IPS-20b (cell line): ENCODE data around the gene DLX5.

Experiments
- H3K27ac ChIP-seq: one replicate; pipeline ENCODE4 v1.5.1; 2013; ENCODE audit warnings: low read length
- H3K27me3 ChIP-seq: 2 replicates; pipeline ENCODE4 v1.6.1; 2013; ENCODE audit warnings: mild to moderate bottlenecking, low read length, inconsistent platforms; ENCODE audit not compliant: insufficient read depth
- H3K36me3 ChIP-seq: 2 replicates; pipeline ENCODE4 v1.6.1; 2013; ENCODE audit warnings: low read depth, mild to moderate bottlenecking, inconsistent platforms, low read length, moderate library complexity; ENCODE audit not compliant: insufficient read depth
- H3K4me1 ChIP-seq: 2 replicates; pipeline ENCODE4 v1.6.1; 2013; ENCODE audit warnings: mild to moderate bottlenecking, control low read depth, inconsistent platforms, low read length, moderate library complexity; ENCODE audit not compliant: insufficient read depth
- H3K4me3 ChIP-seq: 2 replicates; pipeline ENCODE4 v1.5.1; 2013; ENCODE audit warnings: mild to moderate bottlenecking, low read length, inconsistent platforms
- H3K9ac ChIP-seq: 2 replicates; pipeline ENCODE4 v1.6.1; 2013; ENCODE audit warnings: low read depth, mild to moderate bottlenecking, inconsistent platforms, low read length, moderate library complexity
- H3K9me3 ChIP-seq: 2 replicates; pipeline ENCODE4 v1.6.1; 2013; ENCODE audit warnings: mild to moderate bottlenecking, low read depth, low read length, inconsistent platforms; ENCODE audit not compliant: insufficient read depth

DLX5 gene

DNA sequence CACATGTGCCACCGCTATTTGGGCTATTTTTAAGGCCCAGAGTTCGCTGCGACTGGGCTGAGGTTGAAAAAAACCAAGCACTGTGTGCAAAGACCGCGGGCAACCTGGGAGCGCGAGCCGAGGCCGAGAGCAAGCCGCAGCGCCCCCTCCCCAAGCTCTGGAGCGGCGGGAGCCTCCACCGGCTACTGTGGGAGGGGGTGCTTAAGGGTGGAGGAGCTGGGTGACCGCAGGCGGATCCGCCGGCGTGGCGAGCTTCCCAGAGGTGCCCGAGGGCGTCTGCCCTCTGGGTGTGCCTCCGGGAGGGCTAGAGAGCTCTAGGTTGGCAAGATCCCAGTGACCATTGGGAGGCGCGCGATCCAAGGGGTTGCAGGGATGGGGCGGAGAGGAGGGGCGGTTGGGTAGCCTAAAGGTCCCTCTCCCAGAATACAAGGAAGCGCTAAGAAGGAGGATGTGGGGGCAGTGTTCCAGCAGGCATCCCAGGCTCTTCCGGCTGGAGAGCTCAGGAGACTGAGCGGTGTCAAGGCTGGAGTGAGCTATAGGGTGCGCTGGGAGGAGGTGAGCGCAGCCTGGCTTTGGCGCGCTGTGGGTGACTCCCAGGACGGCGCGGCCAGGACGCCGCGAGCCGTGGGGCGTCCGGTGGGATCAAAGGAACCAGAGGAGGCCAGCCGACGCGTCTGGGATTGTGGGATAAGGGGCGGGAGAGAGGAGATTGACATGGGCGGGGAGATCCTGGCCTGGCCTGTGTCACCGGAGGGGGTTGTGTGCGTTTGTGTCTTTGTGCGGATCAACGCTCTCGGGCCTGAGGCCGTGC is 8.0 kb downstream of the DLX5 start:
- H3K27ac ChIP-seq, result no peak overlapping the region
- peaks cover 5% of the 10 kb centered on the region; the same call in 1 of the 2 replicates for H3K4me1 ChIP-seq
- H3K9me3 ChIP-seq, result peaks cover 5% of the 10 kb centered on the region; the same call in 1 of the 2 replicates
- no peaks in the 10 kb centered on the region for H3K36me3 ChIP-seq
- H3K9ac ChIP-seq, result no peak overlapping the region
- H3K4me3 ChIP-seq, result peak overlapping the region; percentile 43
- peaks cover 100% of the 10 kb centered on the region for H3K27me3 ChIP-seq

DNA sequence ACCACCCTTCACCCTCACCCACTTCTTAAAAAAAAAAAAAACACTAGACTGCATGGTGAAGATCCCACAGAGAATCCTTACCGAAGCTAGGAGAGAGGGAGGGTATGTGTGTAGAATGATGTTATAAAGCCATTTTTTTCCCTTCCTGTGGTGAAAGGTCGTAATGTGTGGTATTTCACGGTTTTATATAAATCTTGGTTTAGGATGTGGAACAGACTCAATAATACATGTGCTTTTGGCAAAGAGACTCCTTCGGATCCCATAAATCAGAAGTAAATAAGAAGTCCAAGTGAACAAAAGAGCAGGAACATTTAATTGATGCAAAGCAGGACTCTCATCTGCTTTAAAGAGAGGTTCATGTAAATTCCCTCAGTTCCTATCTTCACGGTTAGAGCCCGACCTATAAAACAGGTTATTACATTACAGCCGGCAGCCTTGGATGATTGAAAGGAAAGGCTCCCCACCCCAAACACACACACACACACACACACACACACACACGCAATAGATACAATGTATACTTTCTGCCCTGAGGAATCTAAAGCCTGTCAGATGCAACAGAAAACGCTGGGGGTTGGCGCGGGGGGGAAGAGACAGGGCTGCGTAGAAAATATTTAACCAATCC is 8.8 kb downstream of the DLX5 start:
- peaks cover 3% of the 10 kb centered on the region; the same call in 1 of the 2 replicates for H3K4me1 ChIP-seq
- H3K36me3 ChIP-seq, result no peaks in the 10 kb centered on the region
- peaks cover 100% of the 10 kb centered on the region for H3K27me3 ChIP-seq
- peaks cover 5% of the 10 kb centered on the region; the same call in 1 of the 2 replicates for H3K9me3 ChIP-seq
- no peak overlapping the region for H3K9ac ChIP-seq
- H3K4me3 ChIP-seq, result no peak overlapping the region
- H3K27ac ChIP-seq, result no peak overlapping the region

DNA sequence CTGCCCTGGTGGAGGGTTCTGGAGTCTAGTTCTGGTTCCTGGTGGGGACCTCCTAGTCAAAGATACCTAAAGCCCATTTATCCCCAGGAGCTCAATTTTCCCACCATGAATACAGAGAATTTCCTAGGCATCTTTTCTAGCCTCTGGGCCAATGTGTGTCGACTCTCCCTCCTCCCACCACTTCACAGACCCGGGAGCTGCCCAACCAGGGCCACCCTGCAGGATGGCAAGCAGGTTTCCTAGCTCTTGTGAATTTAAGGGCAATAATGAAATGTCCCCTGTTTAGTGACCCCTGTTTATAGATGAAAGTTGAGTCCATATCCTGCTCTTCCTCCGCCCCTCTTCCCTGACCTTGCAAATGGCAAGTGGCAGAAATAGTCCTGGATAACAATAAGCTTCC is 9.4 kb downstream of the DLX5 start:
- Histone ChIP-seq H3K36me3 (no peaks in the 10 kb centered on the region), H3K27ac (no peak overlapping the region), H3K27me3 (peaks cover 100% of the 10 kb centered on the region), H3K4me3 (no peak overlapping the region), H3K9ac (no peak overlapping the region), H3K9me3 (peaks cover 5% of the 10 kb centered on the region; the same call in 1 of the 2 replicates), H3K4me1 (no peaks in the 10 kb centered on the region)

DNA sequence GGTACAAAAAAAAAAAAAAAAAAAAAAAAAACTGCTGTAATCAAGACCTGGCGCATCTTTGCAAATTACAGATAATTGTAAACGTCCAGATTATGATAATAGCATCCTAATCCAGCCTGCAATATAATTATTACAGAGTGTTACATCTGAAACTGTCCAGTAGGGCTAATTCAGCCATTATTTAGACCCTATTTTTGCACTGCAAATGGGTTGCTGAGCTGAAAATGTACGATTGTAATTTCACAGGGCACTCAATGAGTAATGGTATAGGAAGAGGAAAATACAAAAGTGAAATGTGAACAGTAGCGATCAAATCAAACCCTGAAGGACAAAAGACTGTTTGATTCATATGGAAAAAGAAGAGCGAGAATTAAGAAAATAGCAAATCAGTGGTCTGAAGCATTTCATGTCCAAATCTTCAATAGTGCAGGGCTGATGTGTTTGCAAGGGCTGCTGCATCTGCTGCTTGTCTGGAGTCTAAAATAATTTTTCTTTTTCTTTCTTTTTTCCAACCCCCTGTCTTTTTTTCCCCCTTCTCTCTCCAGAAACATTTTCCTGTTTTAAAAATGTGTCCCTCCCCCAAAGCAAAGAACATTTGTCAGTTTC is 10.4 kb downstream of the DLX5 start:
- Histone ChIP-seq H3K36me3 (no peaks in the 10 kb centered on the region), H3K4me3 (no peak overlapping the region), H3K4me1 (no peaks in the 10 kb centered on the region), H3K9me3 (peaks cover 5% of the 10 kb centered on the region; the same call in 1 of the 2 replicates), H3K27ac (no peak overlapping the region), H3K27me3 (peaks cover 100% of the 10 kb centered on the region), H3K9ac (no peak overlapping the region)

DNA sequence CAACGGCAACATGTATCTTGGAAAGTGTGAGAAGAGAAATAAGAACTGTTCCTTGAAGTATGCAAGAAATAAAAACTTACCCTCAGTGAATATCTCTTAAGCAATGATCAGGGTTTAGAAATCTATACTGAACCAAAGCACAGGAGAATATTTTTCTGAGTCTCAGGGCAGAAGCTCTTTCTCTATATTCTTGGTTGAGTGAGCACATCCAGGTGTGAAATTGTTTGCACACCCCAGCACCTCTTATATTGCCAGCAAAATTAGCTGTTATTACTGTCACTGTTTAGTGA is 10.8 kb downstream of the DLX5 start:
- Histone ChIP-seq H3K4me3 (no peak overlapping the region), H3K4me1 (no peaks in the 10 kb centered on the region), H3K9ac (no peak overlapping the region), H3K36me3 (no peaks in the 10 kb centered on the region), H3K9me3 (peaks cover 5% of the 10 kb centered on the region; the same call in 1 of the 2 replicates), H3K27me3 (peaks cover 100% of the 10 kb centered on the region), H3K27ac (no peak overlapping the region)

DNA sequence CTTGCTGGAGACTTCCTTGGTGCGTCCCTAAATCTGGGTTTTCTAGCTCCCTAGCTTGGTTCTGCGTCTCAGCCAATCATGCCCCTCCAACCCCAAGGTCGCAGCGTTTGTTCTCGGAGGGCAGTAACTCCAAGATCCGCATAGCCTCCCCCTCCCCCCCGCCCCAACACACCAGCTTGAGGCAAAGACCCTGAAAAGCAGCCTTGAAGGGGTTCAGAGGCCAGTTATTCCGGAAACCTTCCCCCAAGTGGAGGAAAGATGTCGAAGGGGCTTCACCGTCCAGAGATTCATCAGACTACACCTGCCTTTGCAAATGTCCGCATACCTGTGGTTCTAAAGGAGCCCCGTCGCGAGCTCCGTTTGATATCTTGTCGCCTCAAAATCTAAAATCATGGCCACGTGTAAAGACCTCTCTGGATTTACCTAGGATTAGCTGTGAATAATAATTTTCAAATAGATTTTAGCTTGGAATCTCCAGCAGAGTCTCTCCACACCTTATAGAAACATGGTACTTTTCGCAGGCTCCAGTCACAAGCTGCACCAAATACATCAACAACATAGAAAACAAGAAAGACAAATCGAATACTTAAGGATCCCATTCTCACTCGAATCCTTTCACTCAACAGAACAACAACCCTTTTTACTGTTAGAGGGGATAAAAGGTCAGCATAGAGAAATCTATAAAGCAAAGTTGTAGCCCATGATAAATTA is 11.3 kb downstream of the DLX5 start:
- Histone ChIP-seq H3K27me3 (peaks cover 100% of the 10 kb centered on the region), H3K4me1 (no peaks in the 10 kb centered on the region)

DNA sequence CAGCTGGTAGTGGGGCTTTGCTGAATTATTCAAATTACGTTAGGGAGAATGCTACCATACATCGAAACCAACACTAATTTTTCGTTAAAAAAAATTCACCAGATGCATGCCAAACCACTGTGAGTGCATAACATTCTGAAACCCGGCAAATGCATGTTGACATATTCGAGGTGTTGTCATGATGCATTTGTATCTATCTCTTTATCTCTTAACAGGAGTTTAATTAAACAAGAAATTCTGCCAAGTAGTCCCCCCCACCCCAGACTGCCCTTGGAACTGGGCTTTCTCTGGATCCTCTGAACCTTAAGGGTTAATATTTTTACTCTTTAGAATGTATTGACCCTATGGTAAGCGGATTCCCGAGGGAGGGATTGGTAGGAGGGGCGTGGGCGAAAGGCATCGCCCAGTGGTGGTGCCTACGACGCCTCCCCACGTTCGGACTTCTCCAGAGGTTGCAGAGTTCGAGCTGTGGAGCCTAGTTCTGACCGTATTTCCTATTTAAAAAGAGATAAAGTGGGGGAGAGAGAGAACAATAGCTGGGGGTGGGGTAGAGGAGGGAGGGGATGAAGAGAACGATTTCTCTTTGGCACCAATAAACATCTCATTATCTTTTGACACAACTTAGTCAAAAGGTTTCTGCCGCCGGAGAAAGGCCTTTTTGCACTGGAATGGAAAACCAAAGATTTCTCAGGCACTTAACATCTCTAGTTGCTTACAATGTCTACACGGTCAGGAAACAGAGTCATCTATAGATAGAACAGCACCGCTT is 12.1 kb downstream of the DLX5 start:
- Histone ChIP-seq H3K4me3 (no peak overlapping the region; the same call in 1 of the 2 replicates), H3K9me3 (peaks cover 5% of the 10 kb centered on the region; the same call in 1 of the 2 replicates), H3K27ac (no peak overlapping the region), H3K4me1 (no peaks in the 10 kb centered on the region), H3K27me3 (peaks cover 100% of the 10 kb centered on the region), H3K9ac (no peak overlapping the region), H3K36me3 (no peaks in the 10 kb centered on the region)

More for the DNA sequence above, 11.3 kb downstream of the DLX5 start:
- H3K9ac ChIP-seq, result no peak overlapping the region
- peaks cover 5% of the 10 kb centered on the region; the same call in 1 of the 2 replicates for H3K9me3 ChIP-seq
- H3K27ac ChIP-seq, result no peak overlapping the region
- H3K4me3 ChIP-seq, result no peak overlapping the region
- no peaks in the 10 kb centered on the region for H3K36me3 ChIP-seq

DNA sequence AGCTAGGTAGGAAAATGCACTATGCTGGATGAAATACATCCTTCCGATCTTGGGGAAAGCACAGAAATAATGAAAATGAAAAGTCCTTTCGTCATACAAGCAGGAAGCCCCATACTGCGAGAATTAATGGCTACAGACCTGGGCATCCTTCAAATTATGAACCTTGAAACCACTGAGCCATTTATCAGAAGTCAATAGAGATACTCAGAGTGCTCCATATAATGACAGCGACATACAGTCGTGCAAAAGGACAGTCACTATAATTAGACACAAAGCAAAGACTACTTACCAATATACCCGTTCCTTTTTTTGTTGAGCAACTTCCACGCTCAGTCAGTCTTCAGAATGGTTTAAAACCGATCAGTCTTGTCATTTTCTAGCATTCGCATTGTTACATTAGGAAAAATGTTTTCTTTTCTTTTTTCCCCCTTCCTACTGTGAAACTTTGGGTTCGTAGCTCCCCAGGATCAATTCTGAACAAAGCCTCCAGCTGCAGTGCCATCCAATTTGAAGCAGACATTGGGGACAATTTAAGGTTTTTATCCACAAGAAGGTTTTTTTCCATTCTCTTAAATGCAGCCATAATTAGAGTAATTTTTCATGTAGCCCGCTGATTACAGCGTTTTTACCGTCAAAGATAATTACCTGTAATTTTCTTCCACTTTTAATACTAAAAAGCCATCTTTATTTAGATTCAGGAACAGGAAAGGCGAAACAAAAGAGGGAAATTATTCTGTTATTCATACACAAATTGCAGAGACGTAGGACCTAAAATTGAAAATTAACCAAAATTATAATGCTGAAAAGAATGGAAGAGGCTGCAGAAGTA is 12.9 kb downstream of the DLX5 start:
- H3K9ac ChIP-seq, result no peak overlapping the region
- no peaks in the 10 kb centered on the region; the same call in 1 of the 2 replicates for H3K9me3 ChIP-seq
- H3K27ac ChIP-seq, result no peak overlapping the region
- H3K36me3 ChIP-seq, result no peaks in the 10 kb centered on the region
- peaks cover 100% of the 10 kb centered on the region for H3K27me3 ChIP-seq
- H3K4me3 ChIP-seq, result no peak overlapping the region; the same call in 1 of the 2 replicates
- H3K4me1 ChIP-seq, result no peaks in the 10 kb centered on the region

DNA sequence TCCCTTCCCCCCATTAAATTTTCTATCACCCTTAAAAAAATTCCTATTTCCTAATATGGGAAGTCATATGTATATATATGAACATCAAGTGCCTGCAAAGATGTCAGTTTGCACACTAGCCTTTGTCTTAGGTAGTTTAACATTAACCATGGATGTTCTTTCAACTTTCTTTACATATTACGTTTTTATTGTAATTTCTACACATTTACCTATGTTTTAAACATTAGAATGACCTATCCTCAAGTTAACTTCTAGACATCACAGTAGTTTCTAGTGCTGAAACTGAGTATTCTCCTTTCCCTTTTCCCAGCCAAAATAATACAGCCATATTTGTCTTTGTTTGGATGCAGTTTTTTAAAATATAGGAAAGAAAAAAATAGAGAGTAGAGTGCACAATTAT is 13.5 kb downstream of the DLX5 start:
- Histone ChIP-seq H3K9me3 (no peaks in the 10 kb centered on the region; the same call in 1 of the 2 replicates), H3K27ac (no peak overlapping the region), H3K36me3 (no peaks in the 10 kb centered on the region), H3K4me3 (no peak overlapping the region), H3K9ac (no peak overlapping the region), H3K4me1 (no peaks in the 10 kb centered on the region), H3K27me3 (peaks cover 99% of the 10 kb centered on the region)
